ENCODE measurements around the gene MRPL43. TPM values are rescaled to one million over a fixed set of nuclear protein-coding genes. Genes with fewer than 3 reads are reported as not detected.

The MRPL43 gene
- polyA plus RNA-seq, 1 donor from 2014 or later: 120 TPM

DNA sequence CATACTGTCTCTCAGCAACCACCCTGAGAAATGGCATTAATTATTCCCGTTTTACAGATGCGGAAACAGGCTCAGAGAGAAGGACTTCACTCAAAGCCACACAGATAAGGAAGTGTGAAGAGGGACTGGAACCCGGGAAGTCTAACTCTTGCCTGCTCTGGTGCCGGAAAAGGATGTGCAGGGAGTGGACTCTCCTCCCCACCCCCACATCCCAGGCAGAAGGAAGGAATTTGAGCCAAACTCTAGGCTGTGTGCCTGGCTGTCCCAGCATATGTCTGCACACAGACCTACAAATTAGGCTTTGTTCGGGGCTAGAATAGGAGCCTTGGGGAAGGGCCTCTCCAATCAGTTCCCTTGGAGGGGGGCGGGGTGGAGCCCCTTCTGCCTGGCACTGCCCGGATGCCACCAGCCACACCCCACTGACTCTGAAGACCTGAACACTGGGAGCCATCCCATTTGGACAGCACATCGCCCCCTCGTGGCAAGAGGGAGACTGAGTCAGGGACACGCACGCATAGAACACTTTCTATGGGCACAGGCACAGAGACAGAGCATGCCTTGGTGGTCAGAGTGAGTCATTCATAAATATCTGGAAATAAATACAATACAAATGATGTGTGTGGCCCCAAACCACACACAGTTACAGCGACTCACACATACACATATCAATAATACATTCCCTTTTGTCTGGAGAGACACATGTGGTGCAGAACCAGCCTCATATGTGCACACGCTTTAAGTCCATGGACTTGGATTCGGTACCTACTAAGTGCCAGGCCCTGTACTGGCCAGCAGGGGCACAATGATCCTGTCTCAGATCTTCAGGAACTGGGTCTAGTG, 25.4 kb upstream of the MRPL43 start:
- Mint-ChIP-seq H3K9me3 (no peaks in the 10 kb centered on the region), H3K4me3 (no peak overlapping the region), H3K36me3 (no peaks in the 10 kb centered on the region), H3K27ac (peak overlapping the region in 1 of 3 donors; percentile 90), H3K27me3 (peaks cover 21% of the 10 kb centered on the region), H3K4me1 (peaks cover 0 to 10% (median 6%) of the 10 kb centered on the region in 3 donors)

DNA sequence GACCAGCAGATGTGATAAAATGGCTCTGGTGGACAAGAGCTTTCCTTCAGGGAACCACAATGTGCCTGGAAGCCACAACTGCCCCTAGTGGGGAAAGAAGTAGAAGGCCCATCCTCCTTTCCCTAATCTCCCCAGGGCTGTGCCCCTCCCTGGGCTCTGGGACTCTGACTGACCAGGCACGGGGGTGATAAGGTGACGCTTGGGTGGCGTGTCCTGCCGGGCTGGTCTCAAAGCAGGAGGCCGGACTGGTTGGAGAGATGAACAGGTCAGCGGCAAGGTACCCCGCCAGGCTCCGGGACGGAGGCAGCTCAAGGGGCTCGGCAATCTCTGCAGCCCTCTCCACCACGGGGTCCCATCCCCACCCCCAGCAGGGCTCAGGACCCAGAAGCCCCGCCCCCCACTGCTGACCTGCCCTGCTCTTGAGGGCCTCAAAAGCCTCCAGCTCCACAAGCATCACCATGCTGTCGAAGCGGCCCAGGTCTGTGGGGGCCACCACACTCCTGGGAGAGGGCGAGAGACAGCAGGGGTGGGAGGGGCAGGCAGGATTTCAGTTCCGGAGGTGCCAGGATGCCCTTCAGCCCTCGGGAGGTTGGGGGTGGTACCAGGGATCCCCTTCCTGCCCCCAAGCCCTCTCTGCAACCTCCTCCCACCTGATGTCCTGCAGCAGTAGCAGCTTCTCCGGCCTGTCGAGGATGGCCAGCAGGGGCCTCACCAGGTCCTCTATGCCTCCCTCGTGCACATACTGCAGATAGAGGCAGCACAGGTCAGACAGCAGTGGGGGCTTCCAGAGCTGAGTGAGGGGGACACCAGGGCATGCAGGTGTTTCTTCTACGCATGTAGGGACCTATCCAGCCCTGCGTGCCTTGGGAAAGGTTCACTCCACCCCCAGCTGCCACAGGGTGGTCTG, 24.5 kb upstream of the MRPL43 start:
- H3K4me3 Mint-ChIP-seq: no peak overlapping the region
- no peak overlapping the region for H3K27ac Mint-ChIP-seq
- peaks cover 13% of the 10 kb centered on the region for H3K27me3 Mint-ChIP-seq
- peaks cover 0 to 10% (median 6%) of the 10 kb centered on the region in 3 donors for H3K4me1 Mint-ChIP-seq
- H3K36me3 Mint-ChIP-seq: no peaks in the 10 kb centered on the region
- H3K9me3 Mint-ChIP-seq: no peaks in the 10 kb centered on the region

DNA sequence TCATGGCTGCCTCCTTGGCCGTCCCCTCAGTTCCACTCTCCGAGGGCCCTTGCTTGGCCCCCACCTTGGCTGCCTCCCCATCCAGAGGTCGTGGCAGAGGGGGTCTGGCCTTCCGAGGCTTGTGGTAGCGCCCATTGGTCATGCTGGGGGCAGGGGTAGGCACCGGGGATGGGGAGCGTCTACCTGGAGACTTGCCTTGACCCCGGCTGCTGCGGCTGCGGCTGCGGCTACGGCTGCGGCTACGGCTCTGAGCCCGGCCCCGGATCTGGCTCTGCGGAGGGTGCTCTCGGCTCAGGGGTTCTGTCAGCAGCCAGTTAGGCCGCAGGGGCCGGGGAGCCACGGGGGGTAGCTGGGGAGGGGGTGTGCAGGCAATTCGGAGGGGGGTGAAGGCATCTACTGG, 23.0 kb upstream of the MRPL43 start:
- Mint-ChIP-seq H3K4me3 (no peak overlapping the region), H3K27me3 (peaks cover 6% of the 10 kb centered on the region), H3K36me3 (no peaks in the 10 kb centered on the region), H3K27ac (no peak overlapping the region), H3K9me3 (no peaks in the 10 kb centered on the region), H3K4me1 (peaks cover 0 to 10% (median 6%) of the 10 kb centered on the region in 3 donors)

DNA sequence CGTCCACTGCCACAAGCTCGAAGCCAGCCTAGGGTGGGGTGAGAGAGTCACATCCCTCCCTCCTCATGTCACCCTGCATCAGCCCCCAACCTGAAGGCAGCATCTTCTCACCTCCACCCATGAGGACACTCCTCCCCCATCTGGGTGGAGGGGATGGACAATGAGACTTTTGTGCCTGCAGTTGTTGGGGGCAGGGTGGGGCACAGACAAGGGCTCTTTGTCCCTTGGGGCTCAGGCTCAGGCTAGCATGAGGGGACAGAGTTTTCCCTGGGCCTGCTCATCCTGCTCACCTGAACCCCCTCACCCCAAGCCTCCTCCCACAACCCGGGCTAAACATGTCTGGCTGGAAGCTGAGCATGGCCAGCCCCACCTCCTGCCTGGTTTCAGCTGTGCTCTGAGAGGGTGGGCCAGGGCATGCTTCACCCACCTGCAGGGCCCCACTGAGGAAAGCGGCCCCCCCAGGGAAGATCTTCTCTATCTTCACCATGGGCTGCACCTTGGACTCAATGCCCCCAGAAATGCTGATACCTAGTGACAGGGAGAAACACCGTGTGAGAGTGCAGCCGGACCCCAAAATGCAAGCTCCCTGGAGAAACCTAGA, 21.6 kb upstream of the MRPL43 start:
- H3K36me3 Mint-ChIP-seq: no peaks in the 10 kb centered on the region
- H3K27ac Mint-ChIP-seq: peak overlapping the region in 1 of 3 donors; percentile 77
- no peak overlapping the region for H3K4me3 Mint-ChIP-seq
- no peaks in the 10 kb centered on the region for H3K9me3 Mint-ChIP-seq
- H3K4me1 Mint-ChIP-seq: peaks cover 0 to 7% (median 4%) of the 10 kb centered on the region in 3 donors
- H3K27me3 Mint-ChIP-seq: peaks cover 3% of the 10 kb centered on the region

DNA sequence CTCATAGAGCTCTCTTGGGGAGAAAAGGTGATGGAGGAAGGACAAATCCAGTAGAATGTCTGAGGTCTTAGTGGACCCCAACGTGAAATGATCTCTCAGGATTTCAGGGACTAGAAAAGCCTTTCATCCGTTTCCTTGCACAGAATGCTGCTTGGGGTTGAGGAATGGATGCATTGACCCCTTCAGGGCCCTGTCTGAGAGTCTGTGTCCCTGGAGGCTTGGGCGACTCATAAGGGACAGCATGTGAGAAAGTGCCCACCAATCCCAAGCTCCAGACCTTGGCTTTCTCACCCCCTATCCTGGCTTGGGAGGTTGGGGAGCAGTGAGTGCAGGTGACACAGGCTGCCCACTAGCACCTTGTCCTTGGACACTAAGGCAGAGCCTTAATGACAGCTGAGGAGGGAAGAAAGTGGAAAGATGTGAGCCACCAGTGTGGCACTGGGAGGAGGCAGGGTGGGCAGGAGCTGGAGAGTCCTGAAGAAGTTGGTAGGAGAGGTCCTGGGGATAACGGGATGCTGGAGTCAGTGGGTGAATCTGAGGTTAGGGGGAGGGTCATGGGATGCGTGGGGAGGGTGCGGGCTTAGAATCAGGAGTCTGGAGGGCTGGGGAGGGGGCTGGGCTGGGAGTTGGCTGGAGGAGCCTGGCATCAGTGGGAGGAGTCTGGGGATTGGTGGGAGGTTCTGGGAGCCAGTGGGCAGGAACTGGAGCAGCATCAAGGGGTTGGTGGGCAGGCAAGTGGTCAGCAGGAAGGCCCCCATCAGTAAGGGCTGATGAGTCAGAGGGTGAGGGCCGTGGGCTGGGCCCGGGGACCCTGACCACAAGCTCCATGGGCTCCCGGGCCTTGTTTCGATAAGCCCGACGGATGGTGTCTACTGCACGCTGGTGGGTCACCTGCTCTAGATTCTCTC, 20.9 kb upstream of the MRPL43 start:
- peaks cover 0 to 5% (median 3%) of the 10 kb centered on the region in 3 donors for H3K4me1 Mint-ChIP-seq
- H3K27ac Mint-ChIP-seq: no peak overlapping the region
- H3K27me3 Mint-ChIP-seq: peaks cover under 1% of the 10 kb centered on the region
- no peak overlapping the region for H3K4me3 Mint-ChIP-seq
- no peaks in the 10 kb centered on the region for H3K9me3 Mint-ChIP-seq
- no peaks in the 10 kb centered on the region for H3K36me3 Mint-ChIP-seq

DNA sequence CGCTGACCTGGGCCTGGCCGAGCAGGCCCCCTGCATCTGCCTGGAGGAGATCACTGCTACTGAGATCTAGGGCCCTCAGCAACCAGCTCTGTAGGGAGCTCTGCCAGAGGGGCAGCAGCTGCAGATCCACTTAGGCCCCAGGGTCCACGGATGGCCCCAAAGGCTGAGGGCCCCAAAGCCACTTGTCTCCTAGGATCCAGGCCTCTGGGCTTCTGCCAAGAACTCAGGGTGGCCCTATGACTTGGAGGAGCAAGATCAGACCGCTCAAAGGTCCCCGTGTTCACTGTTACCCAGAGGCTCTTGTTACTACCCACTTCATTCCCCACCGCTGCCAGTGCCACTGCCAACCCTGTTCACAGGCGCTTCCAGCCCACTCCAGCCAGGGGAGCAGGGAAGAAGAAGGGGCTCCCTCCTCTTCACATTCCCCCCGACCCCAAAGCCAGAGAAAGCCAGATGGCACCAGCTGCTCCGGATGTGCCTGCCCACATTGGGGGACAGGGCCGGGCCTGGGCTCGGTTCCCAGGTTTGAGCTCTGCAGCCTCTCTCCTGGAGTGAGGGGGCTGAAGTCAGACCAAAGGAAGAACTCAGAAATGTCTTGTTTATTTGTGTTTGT, 19.9 kb upstream of the MRPL43 start:
- Mint-ChIP-seq H3K27ac (no peak overlapping the region), H3K4me3 (no peak overlapping the region), H3K4me1 (no peaks in the 10 kb centered on the region), H3K36me3 (no peaks in the 10 kb centered on the region), H3K27me3 (no peaks in the 10 kb centered on the region), H3K9me3 (no peaks in the 10 kb centered on the region)

DNA sequence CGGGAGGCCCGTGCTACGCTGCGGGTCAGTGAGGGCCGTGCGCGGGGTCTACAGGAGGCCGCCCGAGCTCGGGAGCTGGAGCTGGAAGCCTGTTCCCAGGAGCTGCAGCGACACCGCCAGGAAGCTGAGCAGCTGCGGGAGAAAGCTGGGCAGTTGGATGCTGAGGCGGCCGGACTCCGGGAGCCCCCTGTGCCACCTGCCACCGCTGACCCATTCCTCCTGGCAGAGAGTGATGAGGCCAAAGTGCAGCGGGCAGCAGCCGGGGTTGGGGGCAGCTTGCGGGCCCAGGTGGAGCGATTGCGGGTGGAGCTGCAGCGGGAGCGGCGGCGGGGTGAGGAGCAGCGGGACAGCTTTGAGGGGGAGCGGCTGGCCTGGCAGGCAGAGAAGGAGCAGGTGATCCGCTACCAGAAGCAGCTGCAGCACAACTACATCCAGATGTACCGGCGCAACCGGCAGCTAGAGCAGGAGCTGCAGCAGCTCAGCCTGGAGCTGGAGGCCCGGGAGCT, 19.3 kb upstream of the MRPL43 start:
- no peaks in the 10 kb centered on the region for H3K9me3 Mint-ChIP-seq
- H3K27ac Mint-ChIP-seq: no peak overlapping the region
- H3K4me3 Mint-ChIP-seq: no peak overlapping the region
- no peaks in the 10 kb centered on the region for H3K36me3 Mint-ChIP-seq
- H3K4me1 Mint-ChIP-seq: no peaks in the 10 kb centered on the region
- no peaks in the 10 kb centered on the region for H3K27me3 Mint-ChIP-seq

DNA sequence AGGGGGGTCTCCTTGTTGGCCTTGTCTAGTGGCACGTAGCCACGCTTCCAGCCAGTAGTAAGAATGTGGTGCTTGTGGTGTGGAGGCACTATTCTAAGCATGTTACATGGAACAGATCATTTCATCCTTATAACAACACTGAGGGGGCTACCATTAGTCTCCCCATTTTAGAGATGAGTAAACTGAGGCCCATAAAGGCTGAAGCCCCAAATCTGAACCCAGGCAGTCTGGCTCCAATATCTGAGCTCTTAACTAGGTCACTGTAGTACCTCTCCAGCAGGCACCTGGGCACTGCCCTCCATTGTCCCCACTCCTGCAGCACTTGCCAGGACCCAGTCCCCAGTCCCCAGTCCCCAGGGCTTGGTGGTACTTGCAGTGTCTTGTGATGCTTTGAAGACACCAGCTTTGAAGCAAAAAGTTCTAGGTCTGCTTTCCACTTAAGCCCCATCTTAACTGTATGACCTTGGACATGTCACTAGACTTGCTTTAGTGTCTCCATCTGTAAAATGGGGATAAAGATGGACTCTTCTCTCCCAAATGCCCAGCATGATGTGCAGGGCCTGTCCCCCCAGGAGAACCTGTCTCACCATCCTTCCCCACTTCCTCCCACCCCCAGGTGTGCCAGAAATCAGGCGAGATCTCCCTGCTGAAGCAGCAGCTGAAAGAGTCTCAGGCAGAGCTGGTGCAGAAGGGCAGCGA, 18.7 kb upstream of the MRPL43 start:
- Mint-ChIP-seq H3K36me3 (no peaks in the 10 kb centered on the region), H3K4me3 (no peak overlapping the region), H3K27ac (no peak overlapping the region), H3K9me3 (no peaks in the 10 kb centered on the region), H3K4me1 (peaks cover under 1 to 3% (median 3%) of the 10 kb centered on the region in 3 donors), H3K27me3 (no peaks in the 10 kb centered on the region)

DNA sequence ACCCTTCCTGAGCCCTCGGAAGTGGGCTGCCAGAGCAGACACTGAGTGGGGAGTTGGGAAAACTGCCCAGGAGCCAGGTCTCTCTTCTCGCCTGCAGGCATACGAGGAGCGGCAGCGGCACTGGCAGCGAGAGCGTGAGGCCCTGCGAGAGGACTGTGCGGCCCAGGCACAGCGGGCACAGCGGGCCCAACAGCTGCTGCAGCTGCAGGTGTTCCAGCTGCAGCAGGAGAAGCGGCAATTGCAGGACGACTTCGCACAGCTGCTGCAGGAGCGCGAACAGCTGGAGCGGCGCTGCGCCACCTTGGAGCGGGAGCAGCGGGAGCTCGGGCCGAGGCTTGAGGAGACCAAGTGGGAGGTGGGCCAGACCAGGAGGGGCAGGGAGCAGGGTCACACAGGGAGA, 18.1 kb upstream of the MRPL43 start:
- Mint-ChIP-seq H3K9me3 (no peaks in the 10 kb centered on the region), H3K4me1 (peaks cover 3 to 5% (median 4%) of the 10 kb centered on the region in 3 donors)

DNA sequence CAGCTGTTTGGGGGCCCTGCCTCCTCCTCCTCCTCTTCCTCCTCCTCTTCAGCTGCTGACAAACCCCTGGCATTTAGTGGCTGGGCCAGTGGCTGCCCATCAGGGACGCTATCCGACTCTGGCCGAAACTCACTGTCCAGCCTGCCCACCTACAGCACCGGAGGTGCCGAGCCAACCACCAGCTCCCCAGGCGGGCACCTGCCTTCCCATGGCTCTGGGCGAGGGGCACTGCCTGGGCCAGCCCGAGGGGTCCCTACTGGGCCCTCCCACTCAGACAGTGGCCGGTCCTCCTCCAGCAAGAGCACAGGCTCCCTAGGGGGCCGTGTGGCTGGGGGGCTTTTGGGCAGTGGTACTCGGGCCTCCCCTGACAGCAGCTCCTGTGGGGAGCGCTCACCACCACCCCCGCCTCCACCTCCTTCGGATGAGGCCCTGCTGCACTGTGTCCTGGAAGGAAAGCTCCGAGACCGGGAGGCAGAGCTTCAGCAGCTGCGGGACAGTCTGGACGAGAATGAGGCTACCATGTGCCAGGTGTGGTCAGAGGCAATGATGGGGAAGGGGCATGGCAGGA, 16.4 kb upstream of the MRPL43 start:
- Mint-ChIP-seq H3K9me3 (no peaks in the 10 kb centered on the region), H3K36me3 (no peaks in the 10 kb centered on the region), H3K4me3 (no peak overlapping the region), H3K27me3 (no peaks in the 10 kb centered on the region), H3K27ac (no peak overlapping the region), H3K4me1 (peaks cover 6% of the 10 kb centered on the region in 3 donors)

More for the DNA sequence above, 18.1 kb upstream of the MRPL43 start:
- H3K27me3 Mint-ChIP-seq: no peaks in the 10 kb centered on the region
- H3K27ac Mint-ChIP-seq: no peak overlapping the region
- no peak overlapping the region for H3K4me3 Mint-ChIP-seq
- no peaks in the 10 kb centered on the region for H3K36me3 Mint-ChIP-seq

DNA sequence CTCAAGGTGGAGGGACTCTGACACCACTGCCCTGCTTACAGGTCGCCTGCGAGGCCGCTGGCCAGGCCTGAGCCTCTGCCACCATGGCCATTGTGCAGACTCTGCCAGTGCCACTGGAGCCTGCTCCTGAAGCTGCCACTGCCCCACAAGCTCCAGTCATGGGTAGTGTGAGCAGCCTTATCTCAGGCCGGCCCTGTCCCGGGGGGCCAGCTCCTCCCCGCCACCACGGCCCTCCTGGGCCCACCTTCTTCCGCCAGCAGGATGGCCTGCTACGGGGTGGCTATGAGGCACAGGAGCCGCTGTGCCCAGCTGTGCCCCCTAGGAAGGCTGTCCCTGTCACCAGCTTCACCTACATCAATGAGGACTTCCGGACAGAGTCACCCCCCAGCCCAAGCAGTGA, 15.2 kb upstream of the MRPL43 start:
- H3K9me3 Mint-ChIP-seq: no peaks in the 10 kb centered on the region
- H3K36me3 Mint-ChIP-seq: no peaks in the 10 kb centered on the region
- H3K27ac Mint-ChIP-seq: no peak overlapping the region
- no peaks in the 10 kb centered on the region for H3K27me3 Mint-ChIP-seq
- peaks cover 9 to 10% (median 9%) of the 10 kb centered on the region in 3 donors for H3K4me1 Mint-ChIP-seq
- peak overlapping the region in 1 of 4 donors; percentile 28 for H3K4me3 Mint-ChIP-seq

DNA sequence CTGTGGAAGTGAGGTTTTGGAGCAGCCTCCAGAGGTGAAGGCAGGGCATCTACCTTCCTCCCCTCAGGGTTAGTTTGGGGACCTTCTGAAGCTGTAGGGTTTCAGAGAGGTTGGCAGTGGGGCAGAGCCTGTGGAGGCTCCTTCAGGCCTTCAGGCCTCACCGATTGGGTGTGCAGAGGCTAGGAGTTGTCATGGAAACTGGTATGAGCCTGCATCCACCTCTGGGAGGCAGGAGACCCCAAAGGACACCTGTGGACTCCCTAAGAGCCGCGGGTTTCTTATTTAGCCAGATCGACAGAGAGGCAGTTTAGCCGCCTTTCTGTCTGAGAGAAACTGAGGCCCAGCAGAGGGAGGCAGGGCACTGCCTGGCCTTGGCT, 14.3 kb upstream of the MRPL43 start:
- peak overlapping the region in 1 of 3 donors; percentile 4 for H3K27ac Mint-ChIP-seq
- H3K36me3 Mint-ChIP-seq: no peaks in the 10 kb centered on the region
- H3K9me3 Mint-ChIP-seq: no peaks in the 10 kb centered on the region
- H3K27me3 Mint-ChIP-seq: no peaks in the 10 kb centered on the region
- H3K4me1 Mint-ChIP-seq: peaks cover 9 to 10% (median 9%) of the 10 kb centered on the region in 3 donors
- H3K4me3 Mint-ChIP-seq: peak overlapping the region in 1 of 4 donors; percentile 28

Data from IgD-negative memory B cell (primary cell).